ENCODE measurements around the gene FRMD8.

Gene FRMD8

GRCh38 chr11:65416341-65416824 lies 29.9 kb downstream of the FRMD8 start:
- peak; percentile 90 for DNase-seq

DNA sequence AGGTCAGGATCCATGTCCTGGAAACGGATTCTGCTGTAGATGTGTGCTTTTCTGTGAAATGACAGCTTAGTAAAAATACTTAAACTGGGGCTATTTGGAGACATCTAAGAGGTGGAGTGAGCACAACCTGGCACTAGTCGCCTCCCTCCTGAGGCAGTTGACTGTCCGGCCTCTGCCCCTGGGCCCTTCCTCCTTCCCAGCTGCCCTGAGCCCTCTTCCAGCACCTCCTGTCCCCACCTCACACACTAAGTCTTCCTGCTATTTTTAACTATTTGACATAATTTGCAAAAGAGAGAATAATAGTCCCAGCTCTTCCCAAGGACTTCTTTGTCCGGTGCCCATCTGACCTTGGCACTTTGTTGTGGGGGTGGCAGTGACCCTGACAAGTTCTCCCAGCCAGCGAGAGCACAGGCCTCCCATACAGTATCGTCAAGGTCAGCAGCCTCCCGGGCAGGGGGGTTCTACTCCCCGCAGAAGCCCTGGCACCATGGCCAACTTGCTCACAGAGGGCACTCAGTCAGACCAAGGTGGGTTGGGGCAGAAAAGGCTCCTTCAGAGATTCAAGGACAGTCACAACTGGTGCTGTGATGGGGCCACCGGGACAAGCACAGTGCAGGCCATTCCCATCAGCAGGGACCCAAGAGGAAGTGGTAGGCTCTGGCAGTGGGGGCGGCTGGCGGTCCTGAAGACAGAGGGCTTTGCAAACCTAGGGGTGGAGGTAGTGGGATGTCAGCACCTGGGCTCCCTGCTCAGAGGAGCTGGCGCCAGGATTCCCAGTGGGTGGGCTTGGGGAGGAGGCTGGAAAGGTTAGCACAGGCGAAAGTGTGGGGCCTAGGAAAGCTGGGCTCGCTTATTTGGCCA lies 30.6 kb downstream of the FRMD8 start:
- DNase-seq: peak; percentile 44

GRCh38 chr11:65417702-65418430 lies 31.4 kb downstream of the FRMD8 start:
- DNase-seq: peak; percentile 62

DNA sequence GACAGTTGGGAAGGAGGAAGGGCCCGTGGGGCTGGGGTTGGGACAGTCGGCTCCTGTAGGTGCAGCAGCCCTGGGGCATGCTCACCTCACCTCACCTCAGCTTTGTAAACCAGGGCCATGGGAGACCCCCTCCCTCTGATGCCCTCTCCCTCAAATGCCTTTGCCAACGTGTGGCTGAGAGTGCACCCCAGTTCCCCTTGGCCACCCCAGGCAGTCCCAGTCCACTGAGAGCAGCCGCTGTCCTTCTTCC lies 31.9 kb downstream of the FRMD8 start:
- DNase-seq: no peak

- DNase-seq: peak; percentile 93
Observed at GRCh38 chr11:65418681-65419459, 32.4 kb downstream of the FRMD8 start.

DNA sequence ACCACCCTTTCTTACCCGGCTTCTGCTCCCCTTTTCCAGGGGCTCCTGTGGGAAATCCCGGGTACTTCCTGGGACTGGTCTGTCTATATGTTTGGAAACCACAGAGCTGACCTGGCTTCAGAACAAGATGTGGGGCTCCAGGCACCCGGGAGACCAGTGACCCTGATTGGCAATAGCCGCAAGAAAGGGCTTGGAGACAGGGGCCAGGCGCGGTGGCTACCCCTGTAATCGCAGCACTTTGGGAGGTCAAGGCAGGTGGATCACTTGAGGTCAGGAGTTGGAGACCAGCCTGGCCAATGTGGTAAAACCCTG lies 33.0 kb downstream of the FRMD8 start:
- DNase-seq: no peak

GRCh38 chr11:65419772-65420481 lies 33.5 kb downstream of the FRMD8 start:
- peak; percentile 84 for DNase-seq

- no peak for DNase-seq
Observed at GRCh38 chr11:65420506-65420905, 34.1 kb downstream of the FRMD8 start.

DNA sequence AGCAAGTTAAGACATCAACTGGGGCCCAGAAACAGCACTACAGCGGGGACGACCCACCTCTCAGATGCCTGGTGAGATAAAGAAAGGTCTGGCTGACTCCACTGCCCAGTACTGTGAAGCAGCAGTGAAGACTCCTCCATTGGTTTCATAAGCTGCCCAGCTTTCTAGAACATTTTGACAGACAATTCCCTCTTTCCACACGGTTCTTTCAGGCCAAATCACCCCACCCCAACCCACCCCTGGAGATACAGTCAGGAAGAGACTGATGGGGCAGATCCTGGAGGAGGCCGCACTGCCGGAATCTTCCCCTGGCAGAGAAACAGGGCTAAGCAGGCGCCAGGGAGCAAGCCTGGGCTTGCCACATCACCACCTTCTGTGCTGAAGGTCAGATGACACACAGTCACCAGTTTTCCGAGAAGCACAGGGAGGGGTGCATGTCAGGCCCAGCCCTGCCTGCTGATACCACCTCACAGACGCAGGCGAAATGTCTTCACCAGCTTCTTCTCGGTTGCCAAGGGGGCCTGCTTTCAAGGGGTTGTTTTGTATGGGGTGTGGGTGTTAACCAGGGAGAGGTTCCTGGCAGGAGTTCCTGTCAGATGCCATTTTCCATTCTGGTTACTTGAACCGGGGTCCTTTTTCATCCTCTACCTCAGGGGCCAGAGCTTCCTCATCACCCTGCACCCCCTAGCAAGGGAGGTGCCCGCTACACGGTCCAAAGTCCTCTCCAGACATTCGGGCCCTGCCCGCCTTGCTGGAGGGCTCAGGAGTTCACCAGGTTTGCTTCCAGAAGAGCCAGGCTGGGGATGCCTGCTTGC lies 34.7 kb downstream of the FRMD8 start:
- DNase-seq: peak; percentile 96

GRCh38 chr11:65421794-65422632 lies 35.6 kb downstream of the FRMD8 start:
- peak; percentile 96 for DNase-seq

DNA sequence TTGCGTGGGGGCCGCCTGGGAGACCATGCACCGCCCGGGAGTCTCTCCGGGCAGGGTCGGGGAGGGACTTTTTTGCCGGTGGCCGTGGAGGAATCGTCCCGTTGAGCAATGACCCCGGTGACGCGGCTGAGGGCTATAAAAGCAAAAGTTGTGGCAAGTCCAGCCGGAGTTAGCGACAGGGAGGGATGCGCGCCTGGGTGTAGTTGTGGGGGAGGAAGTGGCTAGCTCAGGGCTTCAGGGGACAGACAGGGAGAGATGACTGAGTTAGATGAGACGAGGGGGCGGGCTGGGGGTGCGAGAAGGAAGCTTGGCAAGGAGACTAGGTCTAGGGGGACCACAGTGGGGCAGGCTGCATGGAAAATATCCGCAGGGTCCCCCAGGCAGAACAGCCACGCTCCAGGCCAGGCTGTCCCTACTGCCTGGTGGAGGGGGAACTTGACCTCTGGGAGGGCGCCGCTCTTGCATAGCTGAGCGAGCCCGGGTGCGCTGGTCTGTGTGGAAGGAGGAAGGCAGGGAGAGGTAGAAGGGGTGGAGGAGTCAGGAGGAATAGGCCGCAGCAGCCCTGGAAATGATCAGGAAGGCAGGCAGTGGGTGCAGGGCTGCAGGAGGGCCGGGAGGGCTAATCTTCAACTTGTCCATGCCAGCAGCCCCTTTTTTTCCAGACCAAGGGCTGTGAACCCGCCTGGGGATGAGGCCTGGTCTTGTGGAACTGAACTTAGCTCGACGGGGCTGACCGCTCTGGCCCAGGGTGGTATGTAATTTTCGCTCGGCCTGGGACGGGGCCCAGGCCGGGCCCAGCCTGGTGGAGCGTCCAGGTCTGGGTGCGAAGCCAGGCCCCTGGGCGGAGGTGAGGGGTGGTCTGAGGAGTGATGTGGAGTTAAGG lies 36.4 kb downstream of the FRMD8 start, which contains the start of gene NEAT1:
NEAT1 (plus strand) TSS at position 166 of the 883 bp plus-strand sequence.
- DNase-seq: peak; percentile 93

GRCh38 chr11:65423516-65424204 lies 37.2 kb downstream of the FRMD8 start:
- DNase-seq: peak; percentile 52

- peak; percentile 77 for DNase-seq
Observed at GRCh38 chr11:65424205-65425104, 38.0 kb downstream of the FRMD8 start.

DNA sequence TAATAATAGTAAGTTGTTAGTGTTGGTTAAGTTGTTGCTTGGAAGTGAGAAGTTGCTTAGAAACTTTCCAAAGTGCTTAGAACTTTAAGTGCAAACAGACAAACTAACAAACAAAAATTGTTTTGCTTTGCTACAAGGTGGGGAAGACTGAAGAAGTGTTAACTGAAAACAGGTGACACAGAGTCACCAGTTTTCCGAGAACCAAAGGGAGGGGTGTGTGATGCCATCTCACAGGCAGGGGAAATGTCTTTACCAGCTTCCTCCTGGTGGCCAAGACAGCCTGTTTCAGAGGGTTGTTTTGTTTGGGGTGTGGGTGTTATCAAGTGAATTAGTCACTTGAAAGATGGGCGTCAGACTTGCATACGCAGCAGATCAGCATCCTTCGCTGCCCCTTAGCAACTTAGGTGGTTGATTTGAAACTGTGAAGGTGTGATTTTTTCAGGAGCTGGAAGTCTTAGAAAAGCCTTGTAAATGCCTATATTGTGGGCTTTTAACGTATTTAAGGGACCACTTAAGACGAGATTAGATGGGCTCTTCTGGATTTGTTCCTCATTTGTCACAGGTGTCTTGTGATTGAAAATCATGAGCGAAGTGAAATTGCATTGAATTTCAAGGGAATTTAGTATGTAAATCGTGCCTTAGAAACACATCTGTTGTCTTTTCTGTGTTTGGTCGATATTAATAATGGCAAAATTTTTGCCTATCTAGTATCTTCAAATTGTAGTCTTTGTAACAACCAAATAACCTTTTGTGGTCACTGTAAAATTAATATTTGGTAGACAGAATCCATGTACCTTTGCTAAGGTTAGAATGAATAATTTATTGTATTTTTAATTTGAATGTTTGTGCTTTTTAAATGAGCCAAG lies 38.9 kb downstream of the FRMD8 start:
- peak; percentile 94 for DNase-seq

GRCh38 chr11:65425971-65426838 lies 39.8 kb downstream of the FRMD8 start:
- peak; percentile 32 for DNase-seq
